Superior temporal gyrus (tissue), 1 donor: Measurements from ENCODE around the gene NABP2.
"Not testable (repeated sequence)": the region's sequence is repeated elsewhere in the genome, so short reads cannot be mapped to it uniquely, and the experiment has no call there.

Experiments
- DNase-seq: peaks from one replicate; pipeline ENCODE4 v3.0.0-alpha.2; 2016; ENCODE audit errors: extremely low spot score

The NABP2 gene

GRCh38 chr12:56224102-56224701 is at the start of gene NABP2:
TSS of gene NABP2 (plus strand) at chr12:56224342. CDS start at chr12:56224857, 515 bp downstream.
- peak; percentile 98 for DNase-seq

GRCh38 chr12:56178347-56178746 is 45.8 kb upstream of the NABP2 start:
- DNase-seq, result no peak

GRCh38 chr12:56186957-56187356 is 37.2 kb upstream of the NABP2 start:
- DNase-seq, result no peak

- DNase-seq, result no peak
Measured at GRCh38 chr12:56188131-56188777, 35.9 kb upstream of the NABP2 start.

- DNase-seq, result no peak
Measured at GRCh38 chr12:56188778-56189098, 35.4 kb upstream of the NABP2 start.

GRCh38 chr12:56189099-56189917 is 34.8 kb upstream of the NABP2 start, which contains the start of gene SMARCC2:
TSS of gene SMARCC2 (minus strand) at chr12:56189483. CDS start at chr12:56189461, 22 bp downstream.
- DNase-seq, result peak; percentile 77

- peak; percentile 86 for DNase-seq
Measured at GRCh38 chr12:56189918-56190694, 34.0 kb upstream of the NABP2 start.

- DNase-seq, result no peak
Measured at GRCh38 chr12:56190695-56191155, 33.4 kb upstream of the NABP2 start.

GRCh38 chr12:56192582-56192981 is 31.6 kb upstream of the NABP2 start:
- DNase-seq, result no peak

GRCh38 chr12:56193025-56193578 is 31.0 kb upstream of the NABP2 start:
- peak; percentile 96 for DNase-seq

- not testable (repeated sequence) for DNase-seq
Measured at GRCh38 chr12:56196818-56197550, 27.2 kb upstream of the NABP2 start.

- DNase-seq, result no peak
Measured at GRCh38 chr12:56197921-56198635, 26.1 kb upstream of the NABP2 start.

- no peak for DNase-seq
Measured at GRCh38 chr12:56198836-56199235, 25.3 kb upstream of the NABP2 start.

GRCh38 chr12:56202366-56202765 is 21.8 kb upstream of the NABP2 start:
- DNase-seq, result no peak

GRCh38 chr12:56202838-56203237 is 21.3 kb upstream of the NABP2 start:
- no peak for DNase-seq

GRCh38 chr12:56204275-56204674 is 19.9 kb upstream of the NABP2 start:
- DNase-seq, result no peak

GRCh38 chr12:56205445-56205844 is 18.7 kb upstream of the NABP2 start:
- no peak for DNase-seq

GRCh38 chr12:56206452-56207166 is 17.5 kb upstream of the NABP2 start:
- no peak for DNase-seq

- no peak for DNase-seq
Measured at GRCh38 chr12:56208006-56208405, 16.1 kb upstream of the NABP2 start.

GRCh38 chr12:56212361-56212760 is 11.8 kb upstream of the NABP2 start:
- no peak for DNase-seq
